Measurements from ENCODE around the gene KANSL1. TPM values are rescaled to one million over a fixed set of nuclear protein-coding genes. Genes with fewer than 3 reads are reported as not detected.

The KANSL1 gene
- total RNA-seq, 1 donor from 2014 or later = 56.2 TPM

DNA sequence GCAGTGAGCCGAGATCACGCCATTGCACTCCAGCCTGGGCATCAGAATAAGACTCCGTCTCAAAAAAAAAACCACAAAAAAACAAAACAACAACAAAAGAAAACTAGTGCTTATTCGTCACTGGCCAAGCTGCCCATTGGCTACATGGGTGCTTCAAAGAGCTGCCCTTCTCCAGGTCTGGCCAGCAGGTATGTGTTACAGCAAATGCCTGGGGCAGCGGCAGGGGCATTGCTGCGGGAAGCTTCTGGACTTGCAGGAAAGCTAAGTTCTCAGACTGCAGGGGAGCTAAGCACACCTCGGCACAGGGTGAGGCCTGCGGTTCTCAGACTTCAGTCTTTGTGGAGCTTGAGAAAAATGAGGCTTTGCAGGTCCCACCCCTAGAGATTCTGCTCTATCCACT, 198.2 kb downstream of the KANSL1 start:
- no peak for DNase-seq (ENCODE audit: low read depth)
- TF ChIP-seq, protein P1, sequence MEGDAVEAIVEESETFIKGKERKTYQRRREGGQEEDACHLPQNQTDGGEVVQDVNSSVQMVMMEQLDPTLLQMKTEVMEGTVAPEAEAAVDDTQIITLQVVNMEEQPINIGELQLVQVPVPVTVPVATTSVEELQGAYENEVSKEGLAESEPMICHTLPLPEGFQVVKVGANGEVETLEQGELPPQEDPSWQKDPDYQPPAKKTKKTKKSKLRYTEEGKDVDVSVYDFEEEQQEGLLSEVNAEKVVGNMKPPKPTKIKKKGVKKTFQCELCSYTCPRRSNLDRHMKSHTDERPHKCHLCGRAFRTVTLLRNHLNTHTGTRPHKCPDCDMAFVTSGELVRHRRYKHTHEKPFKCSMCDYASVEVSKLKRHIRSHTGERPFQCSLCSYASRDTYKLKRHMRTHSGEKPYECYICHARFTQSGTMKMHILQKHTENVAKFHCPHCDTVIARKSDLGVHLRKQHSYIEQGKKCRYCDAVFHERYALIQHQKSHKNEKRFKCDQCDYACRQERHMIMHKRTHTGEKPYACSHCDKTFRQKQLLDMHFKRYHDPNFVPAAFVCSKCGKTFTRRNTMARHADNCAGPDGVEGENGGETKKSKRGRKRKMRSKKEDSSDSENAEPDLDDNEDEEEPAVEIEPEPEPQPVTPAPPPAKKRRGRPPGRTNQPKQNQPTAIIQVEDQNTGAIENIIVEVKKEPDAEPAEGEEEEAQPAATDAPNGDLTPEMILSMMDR (IDR thresholded peaks at IDR 0.05; ENCODE audit: insufficient read depth, low read length, poor library complexity, severe bottlenecking) = no peak
- Histone ChIP-seq H3K4me3 (ENCODE audit: low read depth, low read length) (no peak overlapping the region), H3K36me3 (ENCODE audit: control insufficient read depth, insufficient read depth, low read length) (no peaks in the 10 kb centered on the region), H3K27me3 (ENCODE audit: control insufficient read depth, insufficient read depth, low read length) (no peaks in the 10 kb centered on the region)

DNA sequence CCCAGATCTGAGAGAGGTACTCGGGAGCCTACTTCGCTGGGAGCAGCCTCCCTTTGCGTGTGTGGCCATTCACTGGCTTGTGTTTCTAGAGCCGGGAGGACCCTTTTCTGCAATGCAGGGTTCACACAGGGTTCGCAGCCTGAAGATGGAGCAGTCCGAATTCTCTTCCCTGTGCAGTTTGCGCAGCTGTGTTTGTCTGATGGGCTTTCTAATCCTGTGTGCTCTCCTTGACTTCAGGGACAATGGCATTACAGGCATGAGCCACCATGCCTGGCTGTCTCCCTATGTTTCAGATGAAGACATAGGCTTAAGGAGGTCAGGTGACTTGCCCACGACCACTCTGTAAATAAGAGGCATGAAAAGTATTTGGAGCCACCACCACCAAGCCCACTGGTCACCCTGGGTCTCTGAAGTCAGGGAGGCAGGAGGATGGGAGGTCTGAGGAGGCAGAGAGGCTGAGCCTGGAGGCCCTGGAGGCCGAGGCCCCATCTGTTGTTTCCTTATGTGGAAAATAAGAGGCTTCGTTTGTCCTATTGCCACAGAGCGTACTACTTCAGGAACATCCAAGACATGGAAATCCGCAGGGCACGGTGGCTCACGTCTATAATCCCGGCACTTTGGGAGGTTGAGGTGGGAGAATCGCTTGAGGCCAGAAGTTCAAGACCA, 199.1 kb downstream of the KANSL1 start:
- TF ChIP-seq, protein P1 (IDR thresholded peaks at IDR 0.05; ENCODE audit: insufficient read depth, low read length, poor library complexity, severe bottlenecking) = no peak
- no peaks in the 10 kb centered on the region for H3K27me3 ChIP-seq (ENCODE audit: control insufficient read depth, insufficient read depth, low read length)

DNA sequence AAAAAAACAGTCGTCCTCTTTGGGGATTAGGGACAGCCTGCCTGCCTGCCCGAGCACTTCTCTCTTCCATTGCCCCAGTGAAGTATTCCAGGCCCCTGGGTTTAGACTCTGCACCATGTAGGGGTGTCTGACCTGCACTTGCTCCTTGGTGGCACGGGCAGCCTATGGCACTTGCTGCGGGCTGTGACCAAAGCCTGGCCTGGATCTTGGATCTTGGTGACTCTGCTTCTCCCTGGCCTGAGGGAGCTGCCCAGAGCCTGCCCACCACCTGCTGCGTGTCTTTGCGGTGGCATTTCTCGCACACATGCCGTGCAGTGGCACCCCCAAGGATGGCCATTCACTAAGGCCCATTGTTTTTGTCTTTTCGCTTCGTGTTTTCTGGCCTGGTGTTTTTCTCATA, 200.3 kb downstream of the KANSL1 start:
- TF ChIP-seq, protein P1 (IDR thresholded peaks at IDR 0.05; ENCODE audit: insufficient read depth, low read length, poor library complexity, severe bottlenecking) = no peak
- DNase-seq (ENCODE audit: low read depth) = no peak
- H3K27me3 ChIP-seq (ENCODE audit: control insufficient read depth, insufficient read depth, low read length) = no peaks in the 10 kb centered on the region
- no peaks in the 10 kb centered on the region for H3K36me3 ChIP-seq (ENCODE audit: control insufficient read depth, insufficient read depth, low read length)
- no peak overlapping the region for H3K4me3 ChIP-seq (ENCODE audit: low read depth, low read length)

More for the DNA sequence above, 199.1 kb downstream of the KANSL1 start:
- Histone ChIP-seq H3K4me3 (ENCODE audit: low read depth, low read length) (no peak overlapping the region), H3K36me3 (ENCODE audit: control insufficient read depth, insufficient read depth, low read length) (no peaks in the 10 kb centered on the region)
- no peak for DNase-seq (ENCODE audit: low read depth)

DNA sequence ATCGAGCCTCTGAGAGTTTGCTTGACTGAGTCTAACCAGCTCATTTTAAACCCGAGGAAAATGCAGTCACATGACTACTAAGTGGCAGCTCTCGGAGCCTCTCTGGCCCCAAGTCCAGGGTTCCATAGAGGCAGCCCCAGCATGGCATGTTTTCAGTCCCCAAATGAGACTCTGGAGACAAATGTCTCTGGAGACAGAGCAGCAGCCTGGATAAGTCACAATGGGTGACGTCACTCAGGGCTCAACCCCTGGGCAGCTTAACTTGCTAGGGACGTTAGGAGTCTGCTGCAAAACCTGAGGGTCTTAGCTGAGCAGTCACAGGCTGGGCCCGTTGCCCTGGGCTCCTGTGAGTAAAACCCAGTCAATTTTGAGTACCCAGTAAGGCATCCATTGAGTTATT, 201.1 kb downstream of the KANSL1 start:
- Histone ChIP-seq H3K36me3 (ENCODE audit: control insufficient read depth, insufficient read depth, low read length) (no peaks in the 10 kb centered on the region), H3K4me3 (ENCODE audit: low read depth, low read length) (no peak overlapping the region), H3K27me3 (ENCODE audit: control insufficient read depth, insufficient read depth, low read length) (no peaks in the 10 kb centered on the region)
- TF ChIP-seq, protein P1 (IDR thresholded peaks at IDR 0.05; ENCODE audit: insufficient read depth, low read length, poor library complexity, severe bottlenecking) = no peak
- no peak for DNase-seq (ENCODE audit: low read depth)

DNA sequence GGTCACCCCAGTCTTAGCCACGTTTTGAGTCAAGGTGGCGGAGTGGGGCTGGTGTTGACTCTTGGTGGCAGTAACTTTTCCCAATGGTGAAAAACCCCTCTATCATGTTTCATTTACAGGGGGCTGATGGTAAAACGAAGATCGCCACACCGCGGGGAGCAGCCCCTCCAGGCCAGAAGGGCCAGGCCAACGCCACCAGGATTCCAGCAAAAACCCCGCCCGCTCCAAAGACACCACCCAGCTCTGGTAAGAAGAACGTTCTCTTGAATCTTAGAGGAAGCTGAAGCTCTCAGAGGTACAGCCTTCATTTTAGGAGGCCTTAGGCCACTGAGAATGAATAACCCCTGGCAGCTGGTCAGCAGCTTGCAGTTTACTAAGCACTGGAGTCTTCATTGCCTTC, 201.9 kb downstream of the KANSL1 start:
- TF ChIP-seq, protein P1 (IDR thresholded peaks at IDR 0.05; ENCODE audit: insufficient read depth, low read length, poor library complexity, severe bottlenecking) = no peak
- no peak for DNase-seq (ENCODE audit: low read depth)
- H3K27me3 ChIP-seq (ENCODE audit: control insufficient read depth, insufficient read depth, low read length) = no peaks in the 10 kb centered on the region
- H3K4me3 ChIP-seq (ENCODE audit: low read depth, low read length) = no peak overlapping the region
- H3K36me3 ChIP-seq (ENCODE audit: control insufficient read depth, insufficient read depth, low read length) = no peaks in the 10 kb centered on the region

DNA sequence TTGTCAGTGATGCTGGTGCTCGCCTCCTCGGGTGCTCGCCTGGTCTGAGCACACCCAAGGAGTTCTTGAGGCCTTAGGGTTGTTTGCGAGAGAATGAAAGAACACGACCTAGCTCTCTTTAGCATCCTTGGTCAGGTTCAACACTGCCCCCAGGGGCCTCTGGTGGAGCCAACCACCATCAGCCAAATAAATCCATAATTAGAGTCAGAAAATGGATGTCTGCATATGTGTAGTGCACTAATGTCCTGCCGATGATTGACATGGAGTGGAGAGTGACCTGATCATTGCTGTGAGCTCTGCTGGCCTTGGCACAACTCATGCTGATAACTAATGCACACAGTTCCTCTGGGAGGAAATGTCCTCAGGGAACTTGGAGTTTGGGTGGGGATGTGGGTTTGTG, 202.3 kb downstream of the KANSL1 start:
- H3K27me3 ChIP-seq (ENCODE audit: control insufficient read depth, insufficient read depth, low read length) = no peaks in the 10 kb centered on the region
- DNase-seq (ENCODE audit: low read depth) = no peak
- TF ChIP-seq, protein P1 (IDR thresholded peaks at IDR 0.05; ENCODE audit: insufficient read depth, low read length, poor library complexity, severe bottlenecking) = no peak
- H3K4me3 ChIP-seq (ENCODE audit: low read depth, low read length) = no peak overlapping the region
- no peaks in the 10 kb centered on the region for H3K36me3 ChIP-seq (ENCODE audit: control insufficient read depth, insufficient read depth, low read length)
